ENCODE results near the gene NYAP2.

Gene NYAP2

DNA sequence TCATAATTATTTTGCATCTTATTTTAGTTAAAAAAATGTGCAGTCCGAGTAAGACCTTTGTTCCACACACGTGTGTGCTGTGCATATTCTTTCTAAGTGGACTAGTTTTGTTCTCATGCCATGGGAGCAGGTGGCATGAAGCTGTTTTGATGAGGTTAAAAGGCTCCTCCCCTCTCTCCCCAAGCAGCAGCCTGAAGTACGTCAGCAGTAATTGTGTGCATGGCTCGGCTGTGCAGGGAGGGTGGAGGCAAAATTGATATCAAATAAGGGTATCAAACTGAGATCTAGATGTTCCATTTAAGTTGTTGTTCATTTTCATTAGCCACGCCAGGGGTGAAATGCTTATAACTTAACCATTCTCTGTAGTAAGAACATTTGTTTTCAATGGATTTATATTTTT is at the start of gene NYAP2:
Gene NYAP2 (plus strand): TSS at position 207 of the 400 bp plus-strand sequence. CDS start 9,171 bp downstream, outside the sequence.
- Histone ChIP-seq H3K9me3 (ENCODE audit: insufficient read depth, low read depth, low read length) (no peaks in the 10 kb centered on the region), H3K79me2 (ENCODE audit: insufficient read depth, low read length) (no peaks in the 10 kb centered on the region), H3K9me2 (replicated peaks; ENCODE audit: low read depth, low read length) (no peaks in the 10 kb centered on the region), H4K20me1 (ENCODE audit: insufficient read depth, low read length, poor library complexity, severe bottlenecking) (no peaks in the 10 kb centered on the region), H3K4me2 (ENCODE audit: low read depth, low read length, poor library complexity, severe bottlenecking) (no peak within 1 kb of the TSS), H3K4me3 (ENCODE audit: low read length, poor library complexity, severe bottlenecking) (no peak within 1 kb of the TSS), H3K36me3 (ENCODE audit: insufficient read depth, low read length) (no peaks in the 10 kb centered on the region), H2AFZ (ENCODE audit: low read length) (no peak within 1 kb of the TSS), H3K27me3 (ENCODE audit: insufficient read depth, low read length, poor library complexity, severe bottlenecking) (no peaks in the 10 kb centered on the region), H3K4me1 (ENCODE audit: insufficient read depth, low read length, poor library complexity, severe bottlenecking) (no peaks in the 10 kb centered on the region), H3F3A (ENCODE audit: low read depth) (no peaks in the 10 kb centered on the region), H3K9ac (ENCODE audit: low read depth, low read length, poor library complexity, severe bottlenecking) (no peak within 1 kb of the TSS)
- TF ChIP-seq CTCF (conservative IDR thresholded peaks at IDR 0.05; ENCODE audit: low read length): no peak

DNA sequence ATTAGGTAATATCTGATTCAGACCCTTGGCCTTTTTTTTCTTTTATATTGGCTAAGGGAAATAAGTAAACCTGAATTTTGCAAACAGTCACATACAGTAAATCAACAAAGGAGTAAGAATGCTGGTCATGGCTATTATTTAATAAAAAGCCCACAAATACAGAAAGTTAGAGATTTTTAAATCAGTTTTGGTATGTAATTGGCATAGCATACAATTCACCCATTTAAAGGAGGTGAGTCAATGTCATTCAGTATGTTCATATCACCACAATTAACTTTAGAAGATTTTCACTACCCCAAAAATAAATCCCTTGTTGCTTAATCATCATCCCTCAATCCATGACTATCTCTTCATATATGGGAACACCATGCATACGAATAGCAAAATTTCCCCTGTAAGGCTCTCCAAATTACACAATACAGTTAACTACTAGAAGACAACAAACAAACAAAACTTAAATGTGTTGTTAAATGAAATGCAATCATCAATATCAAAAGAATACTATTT is 45.9 kb upstream of the NYAP2 start:
- no peaks in the 10 kb centered on the region for H3K4me1 ChIP-seq (ENCODE audit: insufficient read depth, low read length, poor library complexity, severe bottlenecking)

GRCh38 chr2:225354281-225354774 is 45.2 kb upstream of the NYAP2 start:
- Histone ChIP-seq H3K79me2 (ENCODE audit: insufficient read depth, low read length) (no peaks in the 10 kb centered on the region), H3K36me3 (ENCODE audit: insufficient read depth, low read length) (no peaks in the 10 kb centered on the region), H3K27me3 (ENCODE audit: insufficient read depth, low read length, poor library complexity, severe bottlenecking) (no peaks in the 10 kb centered on the region), H4K20me1 (ENCODE audit: insufficient read depth, low read length, poor library complexity, severe bottlenecking) (no peaks in the 10 kb centered on the region), H3K4me3 (ENCODE audit: low read length, poor library complexity, severe bottlenecking) (no peak overlapping the region), H3K9ac (ENCODE audit: low read depth, low read length, poor library complexity, severe bottlenecking) (no peak overlapping the region), H3F3A (ENCODE audit: low read depth) (no peaks in the 10 kb centered on the region), H3K4me2 (ENCODE audit: low read depth, low read length, poor library complexity, severe bottlenecking) (no peak overlapping the region), H3K9me2 (replicated peaks; ENCODE audit: low read depth, low read length) (no peaks in the 10 kb centered on the region), H3K4me1 (ENCODE audit: insufficient read depth, low read length, poor library complexity, severe bottlenecking) (no peaks in the 10 kb centered on the region), H2AFZ (ENCODE audit: low read length) (no peak overlapping the region), H3K9me3 (ENCODE audit: insufficient read depth, low read depth, low read length) (no peaks in the 10 kb centered on the region)
- no peak for TF ChIP-seq CTCF (conservative IDR thresholded peaks at IDR 0.05; ENCODE audit: low read length)
- no peak for TF ChIP-seq EZH2phosphoT487 (IDR thresholded peaks at IDR 0.05; ENCODE audit: borderline replicate concordance)

More for the DNA sequence above, 45.9 kb upstream of the NYAP2 start:
- H3K9ac ChIP-seq (ENCODE audit: low read depth, low read length, poor library complexity, severe bottlenecking): no peak overlapping the region
- H3K79me2 ChIP-seq (ENCODE audit: insufficient read depth, low read length): no peaks in the 10 kb centered on the region
- no peak overlapping the region for H3K4me2 ChIP-seq (ENCODE audit: low read depth, low read length, poor library complexity, severe bottlenecking)
- H3K9me2 ChIP-seq (replicated peaks; ENCODE audit: low read depth, low read length): no peaks in the 10 kb centered on the region
- H3F3A ChIP-seq (ENCODE audit: low read depth): no peaks in the 10 kb centered on the region
- no peaks in the 10 kb centered on the region for H3K27me3 ChIP-seq (ENCODE audit: insufficient read depth, low read length, poor library complexity, severe bottlenecking)
- no peak for TF ChIP-seq EZH2phosphoT487 (IDR thresholded peaks at IDR 0.05; ENCODE audit: borderline replicate concordance)
- TF ChIP-seq CTCF (conservative IDR thresholded peaks at IDR 0.05; ENCODE audit: low read length): no peak
- no peaks in the 10 kb centered on the region for H3K36me3 ChIP-seq (ENCODE audit: insufficient read depth, low read length)
- no peaks in the 10 kb centered on the region for H4K20me1 ChIP-seq (ENCODE audit: insufficient read depth, low read length, poor library complexity, severe bottlenecking)
- no peaks in the 10 kb centered on the region for H3K9me3 ChIP-seq (ENCODE audit: insufficient read depth, low read depth, low read length)
- H3K4me3 ChIP-seq (ENCODE audit: low read length, poor library complexity, severe bottlenecking): no peak overlapping the region
- H2AFZ ChIP-seq (ENCODE audit: low read length): no peak overlapping the region
